MM.1S (cell line): ENCODE results near the gene BCL2L11.

Source experiments
- DNase-seq: peaks from one replicate; pipeline ENCODE4 v3.0.0-alpha.2; 2015
- H2AFZ ChIP-seq: fragments of 300-600 bp; sonication (generic); 2 replicates; pipeline ENCODE4 v1.6.0; 2016; ENCODE audit warnings: antibody characterized with exemption, low read length
- H3F3A ChIP-seq: fragments of 300-600 bp; sonication (generic); 2 replicates; pipeline ENCODE4 v1.6.1; 2016; ENCODE audit warnings: mild to moderate bottlenecking, antibody characterized with exemption, low read length, moderate library complexity, mixed read lengths; ENCODE audit not compliant: insufficient read depth
- H3K27ac ChIP-seq: fragments of 300-600 bp; sonication (generic); 2 replicates; pipeline ENCODE4 v1.5.1; 2016; ENCODE audit warnings: mild to moderate bottlenecking, low read length
- H3K27me3 ChIP-seq: fragments of 300-600 bp; sonication (generic); replicated peaks from 2 replicates; pipeline ENCODE4 v1.6.0; 2016; ENCODE audit warnings: low read length; ENCODE audit not compliant: insufficient read depth
- H3K36me3 ChIP-seq: fragments of 300-600 bp; sonication (generic); replicated peaks from 2 replicates; pipeline ENCODE4 v1.6.1; 2016; ENCODE audit warnings: mild to moderate bottlenecking, low read length, mixed read lengths; ENCODE audit not compliant: insufficient read depth
- H3K4me1 ChIP-seq: fragments of 300-600 bp; sonication (generic); 2 replicates; pipeline ENCODE4 v1.6.1; 2016; ENCODE audit warnings: low read length, mixed read lengths
- H3K4me2 ChIP-seq: fragments of 300-600 bp; sonication (generic); 2 replicates; pipeline ENCODE4 v1.6.0; 2016; ENCODE audit warnings: low read depth, low read length
- H3K4me3 ChIP-seq: fragments of 300-600 bp; sonication (generic); 2 replicates; pipeline ENCODE4 v1.5.1; 2016; ENCODE audit warnings: low read length, mixed read lengths
- H3K79me2 ChIP-seq: fragments of 300-600 bp; sonication (generic); 2 replicates; pipeline ENCODE4 v1.6.1; 2016; ENCODE audit warnings: mixed run types, low read length, mixed read lengths
- H3K9ac ChIP-seq: fragments of 300-600 bp; sonication (generic); 2 replicates; pipeline ENCODE4 v1.6.1; 2016; ENCODE audit warnings: low read length, mixed read lengths
- H3K9me2 ChIP-seq: fragments of 300-600 bp; sonication (generic); replicated peaks from 2 replicates; pipeline ENCODE4 v1.6.1; 2016; ENCODE audit warnings: mild to moderate bottlenecking, low read length, mixed read lengths; ENCODE audit not compliant: insufficient read depth
- H3K9me3 ChIP-seq: fragments of 300-600 bp; sonication (generic); replicated peaks from 2 replicates; pipeline ENCODE4 v1.6.1; 2016; ENCODE audit warnings: mild to moderate bottlenecking, low read length, mixed read lengths; ENCODE audit not compliant: insufficient read depth
- H4K20me1 ChIP-seq: fragments of 300-600 bp; sonication (generic); 2 replicates; pipeline ENCODE4 v1.6.1; 2016; ENCODE audit warnings: mild to moderate bottlenecking, low read length, moderate library complexity, mixed read lengths; ENCODE audit not compliant: insufficient read depth
- CTCF ChIP-seq: fragments of 300-600 bp; sonication (generic); IDR thresholded peaks from 2 replicates; pipeline ENCODE4 v1.5.1; 2016; ENCODE audit warnings: antibody characterized with exemption, low read length, mixed read lengths
- EZH2 ChIP-seq: fragments of 300-600 bp; sonication (generic); optimal IDR thresholded peaks from 2 replicates; pipeline ENCODE3; 2017; ENCODE audit warnings: low read depth, mild to moderate bottlenecking, antibody characterized with exemption, low read length, mixed read lengths
- EZH2phosphoT487 ChIP-seq: fragments of 300-600 bp; sonication (generic); IDR thresholded peaks from 2 replicates; pipeline ENCODE4 v1.6.1; 2018; ENCODE audit warnings: antibody characterized with exemption, low read length

Gene BCL2L11

DNA sequence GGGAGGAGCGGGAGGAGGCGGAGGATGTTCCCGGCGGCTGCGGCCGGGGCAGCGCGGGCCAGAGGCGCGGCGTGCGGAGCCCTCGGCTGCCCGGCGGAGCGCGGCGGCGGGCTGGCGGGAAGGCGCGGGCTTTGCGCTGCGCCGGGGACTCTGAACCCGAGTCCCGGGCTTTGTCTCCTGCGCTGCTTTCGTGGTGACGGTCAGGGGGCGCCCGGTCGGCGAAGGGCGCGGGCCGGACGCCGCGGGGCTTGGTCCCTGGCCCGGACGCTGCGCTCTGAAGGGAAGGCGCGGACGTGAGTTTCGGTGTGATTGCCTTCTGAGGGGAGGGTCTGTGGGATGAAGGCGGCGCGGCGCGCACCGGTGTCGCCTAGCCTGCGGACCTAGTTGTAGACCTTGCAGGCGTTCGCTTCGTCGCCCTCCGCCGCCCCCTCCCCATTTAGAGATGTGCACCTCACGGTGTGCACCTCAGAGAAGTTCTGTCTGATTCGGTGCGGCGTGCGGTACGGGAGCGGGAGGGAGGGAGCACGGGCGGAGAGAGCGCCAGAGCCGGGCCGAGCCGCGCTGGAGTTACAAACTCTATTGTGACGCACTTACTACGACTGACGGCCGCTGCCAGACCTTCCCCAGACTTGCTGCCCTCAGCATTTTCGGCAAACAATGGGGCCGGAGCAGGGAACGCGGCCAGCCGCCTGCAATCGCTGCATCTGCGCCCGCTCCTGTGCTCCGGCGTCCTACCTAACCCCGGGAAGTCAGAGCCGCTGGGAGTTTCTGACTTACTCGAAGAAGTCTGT is 2.1 kb downstream of the BCL2L11 start:
- Histone ChIP-seq H3K4me3 (peak overlapping the region; percentile 88), H3F3A (peaks cover 13% of the 10 kb centered on the region), H4K20me1 (peaks cover 27% of the 10 kb centered on the region), H3K9me3 (no peaks in the 10 kb centered on the region), H3K4me2 (peak overlapping the region; percentile 66), H3K36me3 (peaks cover 15% of the 10 kb centered on the region), H3K9ac (peak overlapping the region; percentile 97), H3K4me1 (peaks cover 21% of the 10 kb centered on the region), H3K79me2 (peaks cover 68% of the 10 kb centered on the region), H2AFZ (no peak overlapping the region), H3K27ac (peak overlapping the region; percentile 93), H3K27me3 (no peaks in the 10 kb centered on the region; the same call in 1 of the 2 replicates), H3K9me2 (no peaks in the 10 kb centered on the region)
- TF ChIP-seq CTCF (no peak), EZH2 (no peak), EZH2phosphoT487 (no peak)
- DNase-seq = peak; percentile 86

GRCh38 chr2:111123751-111124150 is 3.0 kb downstream of the BCL2L11 start:
- H3K27ac ChIP-seq = no peak overlapping the region; the same call in 1 of the 2 replicates
- H2AFZ ChIP-seq = no peak overlapping the region
- peaks cover 15% of the 10 kb centered on the region for H3K36me3 ChIP-seq
- peak overlapping the region; percentile 66 for H3K4me2 ChIP-seq
- peaks cover 13% of the 10 kb centered on the region for H3F3A ChIP-seq
- H3K27me3 ChIP-seq = no peaks in the 10 kb centered on the region
- no peaks in the 10 kb centered on the region for H3K9me2 ChIP-seq
- peaks cover 21% of the 10 kb centered on the region for H3K4me1 ChIP-seq
- H3K4me3 ChIP-seq = peak overlapping the region; percentile 88
- no peak for DNase-seq
- H3K9ac ChIP-seq = peak overlapping the region; percentile 97; the same call in 1 of the 2 replicates
- no peak for TF ChIP-seq EZH2
- no peak for TF ChIP-seq CTCF
- TF ChIP-seq EZH2phosphoT487 = no peak
- no peaks in the 10 kb centered on the region for H3K9me3 ChIP-seq
- peaks cover 77% of the 10 kb centered on the region for H3K79me2 ChIP-seq
- H4K20me1 ChIP-seq = peaks cover 27% of the 10 kb centered on the region

DNA sequence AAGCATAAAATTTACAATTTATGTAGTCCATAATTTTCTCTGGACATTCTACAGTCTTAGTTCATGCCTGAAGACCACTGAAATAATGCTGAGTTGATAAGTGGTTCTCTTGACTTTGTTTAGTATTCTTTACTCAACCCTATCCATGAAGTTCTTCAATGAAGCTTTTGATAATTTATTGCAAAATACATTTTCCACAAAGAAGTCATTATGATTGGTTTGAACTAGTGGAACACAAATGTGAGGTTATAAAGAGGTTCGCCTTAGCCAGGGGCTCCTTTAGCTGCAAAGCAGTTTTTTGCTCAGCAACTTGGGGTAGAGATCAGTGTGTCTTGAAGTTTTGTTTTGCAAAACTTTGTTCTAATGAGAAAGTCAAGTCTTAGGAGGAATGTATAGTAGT is 5.9 kb downstream of the BCL2L11 start:
- Histone ChIP-seq H3K9me3 (no peaks in the 10 kb centered on the region), H4K20me1 (peaks cover 29% of the 10 kb centered on the region), H3F3A (peaks cover 6% of the 10 kb centered on the region; the same call in 1 of the 2 replicates), H3K4me1 (peaks cover 28% of the 10 kb centered on the region), H3K4me3 (no peak overlapping the region), H3K79me2 (peaks cover 96% of the 10 kb centered on the region), H3K27ac (no peak overlapping the region), H3K9me2 (no peaks in the 10 kb centered on the region), H2AFZ (no peak overlapping the region), H3K4me2 (no peak overlapping the region), H3K9ac (no peak overlapping the region), H3K36me3 (peaks cover 15% of the 10 kb centered on the region), H3K27me3 (no peaks in the 10 kb centered on the region)
- TF ChIP-seq EZH2phosphoT487 = no peak
- TF ChIP-seq EZH2 = no peak
- no peak for TF ChIP-seq CTCF
- DNase-seq = no peak
